AG10803 (cell line): ENCODE results near the gene IFITM5.

Experiments used
- DNase-seq: peaks from one replicate; pipeline ENCODE4 v3.0.0; 2010; ENCODE audit warnings: low read depth
- H3K4me3 ChIP-seq: 2 replicates; pipeline ENCODE4 v1.5.1; 2011; ENCODE audit warnings: mild to moderate bottlenecking, low read length, control low read depth
- CTCF ChIP-seq: conservative IDR thresholded peaks from 2 replicates; pipeline ENCODE4 v1.5.1; 2011; ENCODE audit warnings: mild to moderate bottlenecking, low read length, control low read depth, inconsistent platforms

Gene IFITM5

GRCh38 chr11:279040-279965 lies 20.0 kb downstream of the IFITM5 start:
- no peak for DNase-seq
- TF ChIP-seq CTCF = no peak
- no peak overlapping the region for H3K4me3 ChIP-seq

- TF ChIP-seq CTCF = no peak
- H3K4me3 ChIP-seq = no peak within 1 kb of the TSS
- DNase-seq = no peak
These were observed 21.1 kb downstream of the IFITM5 start, which contains the start of gene NLRP6 for GRCh38 chr11:278001-278951. NLRP6 (plus strand) TSS chr11:278407; CDS start chr11:278570, 163 bp downstream.

DNA sequence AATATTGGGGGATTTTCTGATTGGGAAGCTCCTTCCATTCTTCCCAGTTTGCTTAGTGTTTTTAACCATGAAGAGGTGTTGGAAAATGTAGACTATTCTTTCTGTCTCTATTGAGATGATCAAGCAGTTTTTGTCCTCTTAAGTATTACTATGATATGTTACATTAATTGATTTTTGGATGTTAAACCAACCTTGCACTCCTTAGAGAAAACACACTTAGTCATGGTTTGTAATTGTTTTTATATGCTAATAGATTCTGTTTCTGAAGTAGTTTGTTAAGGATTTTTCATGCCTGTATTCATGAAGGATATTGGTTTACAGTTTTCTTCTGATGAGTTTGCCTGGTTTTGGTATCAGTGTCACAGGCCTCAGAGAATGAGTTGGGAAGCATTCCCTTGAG lies 23.1 kb downstream of the IFITM5 start:
- no peak overlapping the region for H3K4me3 ChIP-seq
- no peak for DNase-seq
- TF ChIP-seq CTCF = no peak

GRCh38 chr11:272931-273198 lies 26.5 kb downstream of the IFITM5 start:
- no peak for TF ChIP-seq CTCF
- no peak for DNase-seq
- H3K4me3 ChIP-seq = no peak overlapping the region

- no peak overlapping the region for H3K4me3 ChIP-seq
- TF ChIP-seq CTCF = no peak
- no peak for DNase-seq
These were observed 27.0 kb downstream of the IFITM5 start for GRCh38 chr11:272195-272930.

DNA sequence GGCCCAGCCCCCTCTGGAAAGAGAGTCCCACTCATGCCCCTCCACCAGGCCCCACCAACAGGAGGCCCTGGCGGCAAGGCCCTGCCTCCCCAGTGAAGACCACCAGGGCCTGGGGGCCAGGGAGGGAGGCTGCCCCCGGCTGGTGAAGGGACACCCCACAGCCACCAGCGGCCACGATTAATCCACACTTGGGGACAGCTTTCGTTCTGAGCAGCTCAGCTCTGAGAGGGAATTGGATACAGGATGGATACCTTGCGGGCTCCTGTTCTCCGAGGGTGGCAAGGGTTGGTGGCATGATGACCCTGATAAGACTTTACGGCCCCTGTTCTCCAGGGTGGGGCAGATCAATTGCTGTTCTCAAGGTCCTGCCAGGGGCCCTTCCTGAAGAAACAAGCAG lies 28.0 kb downstream of the IFITM5 start:
- no peak overlapping the region for H3K4me3 ChIP-seq
- no peak for TF ChIP-seq CTCF
- DNase-seq = no peak
